Adipocyte (in vitro differentiated cells): ENCODE results near the gene TLR1.
A peak's percentile ranks its signal among the peaks of the same experiment; 100 is the strongest.
"Not testable (repeated sequence)": the region's sequence is repeated elsewhere in the genome, so short reads cannot be mapped to it uniquely, and the experiment has no call there.

Source experiments
- DNase-seq: peaks from one replicate; pipeline ENCODE4 v3.0.0-alpha.2; 2015; ENCODE audit warnings: low read depth
- H3K27me3 ChIP-seq: replicated peaks from 2 replicates; pipeline ENCODE4 v1.7.0; 2013; ENCODE audit warnings: mild to moderate bottlenecking, low read length, moderate library complexity; ENCODE audit not compliant: control insufficient read depth, insufficient read depth
- H3K36me3 ChIP-seq: 2 replicates; pipeline ENCODE4 v1.7.0; 2013; ENCODE audit warnings: low read length, mild to moderate bottlenecking, moderate library complexity; ENCODE audit not compliant: control insufficient read depth, insufficient read depth, severe bottlenecking
- H3K4me1 ChIP-seq: 2 replicates; pipeline ENCODE4 v1.7.0; 2013; ENCODE audit warnings: mild to moderate bottlenecking, low read length, moderate library complexity; ENCODE audit not compliant: control insufficient read depth, insufficient read depth
- H3K4me3 ChIP-seq: 2 replicates; pipeline ENCODE4 v1.7.0; 2013; ENCODE audit warnings: mild to moderate bottlenecking, low read length, moderate library complexity
- H3K9ac ChIP-seq: 2 replicates; pipeline ENCODE4 v1.7.0; 2013; ENCODE audit warnings: mild to moderate bottlenecking, low read length, moderate library complexity
- H3K9me3 ChIP-seq: 2 replicates; pipeline ENCODE4 v1.7.0; 2013; ENCODE audit warnings: mild to moderate bottlenecking, low read length, moderate library complexity; ENCODE audit not compliant: control insufficient read depth

The TLR1 gene

DNA sequence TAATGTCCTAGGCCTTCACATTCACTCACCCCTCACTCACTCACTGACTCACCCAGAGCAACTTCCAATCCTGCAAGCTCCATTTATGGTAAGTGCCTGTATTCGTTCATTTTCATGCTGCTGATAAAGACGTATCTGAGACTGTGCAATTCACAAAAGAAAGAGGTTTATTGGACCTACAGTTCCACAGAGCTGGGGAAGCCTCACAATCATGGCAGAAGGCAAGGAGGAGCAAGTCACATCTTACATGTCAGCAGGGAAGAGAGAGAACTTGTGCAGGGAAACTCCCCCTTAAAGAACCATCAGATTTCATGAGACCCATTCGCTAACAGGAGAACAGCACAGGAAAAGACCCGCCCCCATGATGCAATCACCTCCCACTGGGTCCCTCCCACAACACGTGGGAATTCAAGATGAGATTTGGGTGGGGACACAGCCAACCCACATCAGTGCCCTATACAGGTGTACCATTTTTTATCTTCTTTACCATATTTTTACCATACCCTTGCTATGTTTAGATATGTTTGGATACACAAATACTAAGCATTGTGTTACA, 18.2 kb upstream of the TLR1 start:
- no peaks in the 10 kb centered on the region for H3K27me3 ChIP-seq
- H3K9ac ChIP-seq, result no peak overlapping the region
- DNase-seq, result no peak
- no peaks in the 10 kb centered on the region for H3K4me1 ChIP-seq
- H3K4me3 ChIP-seq, result no peak overlapping the region
- H3K36me3 ChIP-seq, result no peaks in the 10 kb centered on the region
- H3K9me3 ChIP-seq, result no peaks in the 10 kb centered on the region

DNA sequence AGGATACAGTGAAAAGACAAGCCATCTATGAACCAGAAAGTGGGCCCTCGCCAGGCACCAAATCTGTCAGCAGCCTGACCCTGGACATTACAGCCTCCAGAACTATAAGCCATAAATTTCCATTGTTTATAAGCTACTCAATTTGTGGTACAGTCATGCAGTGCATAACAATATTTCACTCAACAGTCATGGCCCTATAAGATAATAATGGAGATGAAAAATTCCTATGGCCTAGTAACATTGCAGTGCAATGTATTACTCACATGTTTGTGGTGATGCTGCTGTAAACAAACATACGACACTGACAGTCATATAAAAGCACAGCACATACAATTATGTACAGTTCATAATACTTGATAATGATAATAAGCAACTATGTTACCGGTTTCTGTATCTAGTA, 17.1 kb upstream of the TLR1 start:
- H3K4me3 ChIP-seq, result no peak overlapping the region
- H3K9me3 ChIP-seq, result no peaks in the 10 kb centered on the region
- H3K4me1 ChIP-seq, result no peaks in the 10 kb centered on the region
- no peaks in the 10 kb centered on the region for H3K27me3 ChIP-seq
- H3K9ac ChIP-seq, result no peak overlapping the region
- no peaks in the 10 kb centered on the region for H3K36me3 ChIP-seq
- no peak for DNase-seq

- H3K4me1 ChIP-seq, result peaks cover 7% of the 10 kb centered on the region
- DNase-seq, result peak; percentile 14
- H3K4me3 ChIP-seq, result no peak overlapping the region
- H3K27me3 ChIP-seq, result no peaks in the 10 kb centered on the region
- no peak overlapping the region for H3K9ac ChIP-seq
- no peaks in the 10 kb centered on the region for H3K9me3 ChIP-seq
- H3K36me3 ChIP-seq, result no peaks in the 10 kb centered on the region
Observed at GRCh38 chr4:38820329-38821061, 15.9 kb upstream of the TLR1 start.

DNA sequence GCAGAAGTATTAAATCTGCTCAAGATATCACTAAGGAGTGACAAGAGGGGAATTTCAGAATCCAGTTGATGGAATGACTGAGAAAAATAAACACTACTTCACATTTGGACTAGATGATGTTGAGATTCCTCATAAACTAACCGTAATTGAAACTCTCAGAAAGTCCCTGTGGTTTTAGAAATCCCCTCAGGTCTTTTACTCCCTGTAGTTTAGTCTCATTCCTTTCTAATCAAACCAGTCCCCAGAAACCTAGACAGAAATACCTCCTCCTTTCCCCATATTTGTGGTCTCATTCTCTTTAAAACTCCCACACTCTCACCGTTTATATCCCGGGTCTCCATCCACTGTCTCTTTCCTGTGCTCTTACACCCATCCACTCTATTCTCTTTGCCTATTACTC, 15.0 kb upstream of the TLR1 start:
- Histone ChIP-seq H3K4me3 (no peak overlapping the region), H3K9ac (no peak overlapping the region), H3K4me1 (peaks cover 7% of the 10 kb centered on the region), H3K36me3 (no peaks in the 10 kb centered on the region), H3K9me3 (no peaks in the 10 kb centered on the region), H3K27me3 (no peaks in the 10 kb centered on the region)
- peak; percentile 61 for DNase-seq

DNA sequence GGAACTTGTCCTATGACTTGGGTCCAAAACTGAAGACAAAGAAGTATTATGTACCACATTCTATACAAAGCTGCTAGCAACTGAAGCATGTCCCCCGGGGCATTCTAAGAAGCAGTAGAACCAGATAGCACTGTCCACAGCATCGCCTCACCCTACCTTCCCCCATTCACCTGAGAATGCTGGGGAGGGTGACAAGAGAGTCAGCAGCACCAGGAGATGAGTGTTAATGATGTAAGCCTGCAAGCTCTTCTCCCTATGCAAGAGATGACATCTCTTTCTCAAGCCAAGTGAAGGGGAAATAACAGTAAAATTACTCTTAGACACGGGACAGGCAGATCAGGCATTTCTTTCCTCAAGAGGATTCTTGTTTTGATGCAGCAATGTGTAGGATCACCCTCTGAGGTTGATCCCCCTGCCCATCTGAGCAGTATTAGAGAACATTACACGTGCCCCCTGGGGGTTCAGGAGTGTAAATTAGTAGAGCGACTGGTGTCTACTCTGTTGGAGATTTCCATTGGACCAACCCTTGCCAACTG, 13.9 kb upstream of the TLR1 start:
- Histone ChIP-seq H3K27me3 (no peaks in the 10 kb centered on the region), H3K36me3 (no peaks in the 10 kb centered on the region), H3K9ac (no peak overlapping the region), H3K4me3 (no peak overlapping the region), H3K9me3 (no peaks in the 10 kb centered on the region), H3K4me1 (peaks cover 7% of the 10 kb centered on the region)
- no peak for DNase-seq

GRCh38 chr4:38815885-38816782, 11.5 kb upstream of the TLR1 start:
- DNase-seq, result no peak
- Histone ChIP-seq H3K36me3 (no peaks in the 10 kb centered on the region), H3K4me1 (peaks cover 7% of the 10 kb centered on the region), H3K4me3 (no peak overlapping the region), H3K9me3 (no peaks in the 10 kb centered on the region), H3K9ac (no peak overlapping the region), H3K27me3 (no peaks in the 10 kb centered on the region)

DNA sequence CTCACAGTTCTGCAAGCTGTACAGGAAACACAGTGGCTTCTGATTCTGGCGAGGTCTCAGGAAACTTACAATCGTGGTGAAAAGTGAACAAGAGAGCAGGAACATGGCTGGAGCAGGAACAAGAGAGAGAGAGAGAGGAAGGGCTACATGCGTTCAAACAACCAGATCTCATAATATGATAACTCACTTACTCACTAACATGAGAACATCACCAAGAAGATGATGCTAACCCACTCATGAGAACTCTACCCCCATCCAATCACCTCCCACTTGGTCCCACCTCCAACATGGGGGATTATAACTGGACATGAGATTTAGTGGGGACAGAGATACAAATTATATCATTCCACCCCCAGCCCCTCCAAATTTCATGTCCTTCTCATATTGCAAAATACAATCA, 9.8 kb upstream of the TLR1 start:
- no peak overlapping the region for H3K4me3 ChIP-seq
- H3K36me3 ChIP-seq, result no peaks in the 10 kb centered on the region
- H3K4me1 ChIP-seq, result peaks cover 7% of the 10 kb centered on the region
- no peak overlapping the region for H3K9ac ChIP-seq
- no peak for DNase-seq
- no peaks in the 10 kb centered on the region for H3K27me3 ChIP-seq
- no peaks in the 10 kb centered on the region for H3K9me3 ChIP-seq

DNA sequence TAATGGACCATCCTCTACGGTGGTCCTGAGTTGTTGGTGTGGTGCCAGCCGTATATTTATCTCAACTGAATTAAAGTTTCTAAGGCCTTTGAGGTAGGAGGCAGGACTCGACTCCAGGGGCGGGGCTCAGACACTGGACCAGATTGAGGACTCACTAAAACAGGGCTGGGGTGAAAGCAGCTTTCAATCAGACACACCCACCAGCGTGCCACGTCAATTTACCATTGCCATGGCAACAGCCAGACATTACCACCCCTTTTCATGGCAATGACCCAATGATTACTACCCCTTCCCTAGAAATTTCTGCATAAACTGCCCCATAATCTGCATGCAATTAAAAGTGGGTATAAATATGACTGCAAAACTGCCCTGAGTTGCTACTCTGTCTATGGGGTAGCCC, 6.7 kb upstream of the TLR1 start:
- DNase-seq, result no peak
- H3K9me3 ChIP-seq, result no peaks in the 10 kb centered on the region
- H3K36me3 ChIP-seq, result no peaks in the 10 kb centered on the region
- H3K4me1 ChIP-seq, result peaks cover 7% of the 10 kb centered on the region
- no peak overlapping the region for H3K4me3 ChIP-seq
- H3K27me3 ChIP-seq, result no peaks in the 10 kb centered on the region
- H3K9ac ChIP-seq, result no peak overlapping the region

- DNase-seq, H3K9me3 ChIP-seq, H3K4me3 ChIP-seq, H3K27me3 ChIP-seq, H3K36me3 ChIP-seq, H3K9ac ChIP-seq: not testable (repeated sequence)
- H3K4me1 ChIP-seq, result peaks cover 12% of the 10 kb centered on the region
Observed at GRCh38 chr4:38807462-38807861, 2.9 kb upstream of the TLR1 start.

DNA sequence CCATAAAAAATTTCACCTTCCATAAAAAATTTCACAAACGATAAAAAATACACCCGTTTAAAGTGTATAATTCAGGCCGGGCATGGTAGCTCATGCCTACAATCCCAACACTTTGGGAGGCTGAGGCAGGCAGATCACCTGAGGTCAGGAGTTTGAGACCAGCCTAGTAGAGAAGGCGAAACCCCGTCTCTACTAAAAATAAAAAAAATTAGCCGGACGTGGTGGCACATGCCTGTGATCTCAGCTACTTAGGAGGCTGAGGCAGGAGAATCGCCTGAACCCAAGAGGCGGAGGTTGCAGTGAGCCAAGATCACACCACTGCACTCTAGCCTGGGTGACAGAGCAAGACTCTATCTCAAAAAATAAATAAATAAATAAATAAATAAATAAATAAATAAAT, 1.7 kb upstream of the TLR1 start:
- not testable (repeated sequence) for H3K9me3 ChIP-seq, H3K9ac ChIP-seq, H3K27me3 ChIP-seq, H3K4me3 ChIP-seq, H3K36me3 ChIP-seq, DNase-seq
- peaks cover 12% of the 10 kb centered on the region for H3K4me1 ChIP-seq

DNA sequence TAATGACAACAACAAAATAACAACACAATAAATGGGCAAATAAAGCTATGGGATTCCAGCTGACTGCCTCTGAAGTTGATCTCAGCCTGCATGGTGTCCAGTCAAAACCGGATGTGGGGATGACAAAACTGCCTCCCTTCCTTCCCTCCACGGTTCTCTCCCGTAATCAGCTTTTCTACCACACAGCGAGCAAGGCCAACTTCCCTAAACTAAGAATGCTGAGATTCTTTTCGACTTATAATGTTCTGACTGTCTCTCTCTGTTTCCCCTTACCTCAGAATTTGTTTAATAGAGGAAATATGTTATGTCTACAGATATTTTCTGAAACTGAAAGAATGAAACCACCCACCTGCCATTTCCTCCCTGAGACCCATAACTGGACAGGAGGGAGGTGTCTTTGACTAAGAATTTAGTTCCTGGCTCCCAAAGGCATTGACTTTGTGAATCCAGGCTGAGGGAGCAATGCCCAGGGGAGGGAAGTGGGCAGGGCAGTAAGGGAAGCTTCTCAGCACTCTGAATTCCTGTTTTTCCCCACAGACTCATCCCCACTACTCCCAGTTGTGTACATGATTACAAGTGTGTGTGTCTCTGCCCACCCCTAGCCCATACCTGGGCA, 1.0 kb upstream of the TLR1 start:
- Histone ChIP-seq H3K4me1 (peaks cover 12% of the 10 kb centered on the region), H3K9me3 (no peaks in the 10 kb centered on the region), H3K27me3 (no peaks in the 10 kb centered on the region), H3K9ac (peak overlapping the region; percentile 19), H3K4me3 (no peak overlapping the region), H3K36me3 (no peaks in the 10 kb centered on the region)
- DNase-seq, result no peak
